OCI-LY3 (cell line): Measurements from ENCODE around the gene MMAA.

Source experiments
- H2AFZ ChIP-seq: fragments of 200-600, 300-600 bp; shearing (Covaris generic); 2 replicates; pipeline ENCODE4 v1.6.0; 2014; ENCODE audit warnings: antibody characterized with exemption, low read depth, low read length
- H3K27ac ChIP-seq: fragments of 200-600, 300-600 bp; sonication (generic); 2 replicates; pipeline ENCODE4 v1.5.1; 2014; ENCODE audit warnings: mild to moderate bottlenecking, low read length, moderate library complexity, mixed read lengths
- H3K27me3 ChIP-seq: fragments of 200-600, 300-600 bp; sonication (generic); 2 replicates; pipeline ENCODE4 v1.6.1; 2014; ENCODE audit warnings: low read depth, low read length, mixed read lengths
- H3K36me3 ChIP-seq: fragments of 200-600, 300-600 bp; sonication (generic); replicated peaks from 2 replicates; pipeline ENCODE3; 2014; ENCODE audit warnings: low read depth, low read length, mixed read lengths
- H3K4me1 ChIP-seq: fragments of 300-600, 200-600 bp; sonication (generic); 2 replicates; pipeline ENCODE4 v1.6.1; 2014; ENCODE audit warnings: low read length, mixed read lengths
- H3K4me2 ChIP-seq: fragments of 200-600, 300-600 bp; sonication (generic); 2 replicates; pipeline ENCODE4 v1.6.1; 2014; ENCODE audit warnings: low read length, mixed read lengths
- H3K4me3 ChIP-seq: fragments of 300-600, 200-600 bp; sonication (generic); 2 replicates; pipeline ENCODE4 v1.5.1; 2014; ENCODE audit warnings: antibody characterized with exemption, mild to moderate bottlenecking, low read length, moderate library complexity
- H3K79me2 ChIP-seq: fragments of 300-600, 200-600 bp; shearing (Covaris generic); 2 replicates; pipeline ENCODE4 v1.6.1; 2014; ENCODE audit warnings: mild to moderate bottlenecking, low read length, mixed read lengths
- H3K9ac ChIP-seq: fragments of 300-600, 200-600 bp; shearing (Covaris generic); 2 replicates; pipeline ENCODE4 v1.6.0; 2014; ENCODE audit warnings: mild to moderate bottlenecking, low read length, moderate library complexity
- H3K9me3 ChIP-seq: fragments of 200-600, 300-600 bp; shearing (Covaris generic); 2 replicates; pipeline ENCODE4 v1.6.1; 2014; ENCODE audit warnings: low read length, mixed read lengths; ENCODE audit not compliant: insufficient read depth
- H4K20me1 ChIP-seq: fragments of 200-600, 300-600 bp; sonication (generic); 2 replicates; pipeline ENCODE4 v1.6.1; 2016; ENCODE audit warnings: low read length, mixed read lengths; ENCODE audit not compliant: insufficient read depth
- CTCF ChIP-seq: fragments of 200-600, 300-600 bp; sonication (generic); IDR thresholded peaks from 2 replicates; pipeline ENCODE4 v1.5.1; 2014; ENCODE audit warnings: antibody characterized with exemption, low read length, low read depth
- EZH2phosphoT487 ChIP-seq: fragments of 200-600 bp; shearing (Covaris generic); IDR thresholded peaks from 2 replicates; pipeline ENCODE4 v1.6.1; 2018; ENCODE audit warnings: antibody characterized with exemption, mixed run types, low read depth

MMAA gene

GRCh38 chr4:145679520-145679919 lies 60.3 kb downstream of the MMAA start:
- no peaks in the 10 kb centered on the region for H3K9me3 ChIP-seq
- no peak overlapping the region for H3K4me3 ChIP-seq
- H3K79me2 ChIP-seq: no peaks in the 10 kb centered on the region
- H3K9ac ChIP-seq: no peak overlapping the region
- no peaks in the 10 kb centered on the region for H4K20me1 ChIP-seq
- H2AFZ ChIP-seq: no peak overlapping the region
- H3K4me1 ChIP-seq: no peaks in the 10 kb centered on the region
- H3K27ac ChIP-seq: no peak overlapping the region
- no peaks in the 10 kb centered on the region for H3K36me3 ChIP-seq
- H3K4me2 ChIP-seq: no peak overlapping the region
- TF ChIP-seq CTCF (no peak), EZH2phosphoT487 (no peak)
- no peaks in the 10 kb centered on the region for H3K27me3 ChIP-seq

- Histone ChIP-seq H3K9ac (no peak within 1 kb of the TSS), H3K79me2 (no peaks in the 10 kb centered on the region), H3K4me3 (no peak within 1 kb of the TSS), H3K4me1 (no peaks in the 10 kb centered on the region), H3K4me2 (no peak within 1 kb of the TSS), H3K27me3 (no peaks in the 10 kb centered on the region), H3K27ac (no peak within 1 kb of the TSS), H2AFZ (no peak within 1 kb of the TSS), H3K9me3 (no peaks in the 10 kb centered on the region), H3K36me3 (no peaks in the 10 kb centered on the region), H4K20me1 (no peaks in the 10 kb centered on the region)
- TF ChIP-seq EZH2phosphoT487: no peak
- no peak for TF ChIP-seq CTCF
Observed at GRCh38 chr4:145679991-145680455, 60.8 kb downstream of the MMAA start, which contains the start of gene C4orf51. Gene C4orf51 (plus strand): TSS chr4:145680146. CDS start chr4:145680204, 58 bp downstream.

DNA sequence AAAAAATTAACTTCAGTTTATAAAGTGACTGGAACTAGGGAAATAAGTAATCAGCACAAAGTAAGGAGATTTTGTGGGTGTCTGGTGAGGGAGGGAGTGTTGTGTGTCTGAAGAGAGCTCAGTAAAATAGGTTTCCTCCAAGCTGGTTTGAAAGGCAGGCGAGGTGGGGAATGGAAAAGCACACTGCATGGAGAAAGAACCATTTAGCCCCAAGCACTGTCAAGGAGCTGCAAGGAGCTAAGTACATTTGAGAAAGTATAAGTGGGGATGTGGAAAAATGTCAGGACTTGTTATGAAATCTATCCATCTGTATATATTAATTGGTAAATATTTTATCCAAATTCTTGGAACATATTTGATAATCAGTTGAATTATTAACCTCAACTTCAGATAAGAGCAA lies 61.7 kb downstream of the MMAA start:
- TF ChIP-seq CTCF: no peak
- Histone ChIP-seq H3K4me1 (no peaks in the 10 kb centered on the region), H3K79me2 (no peaks in the 10 kb centered on the region), H4K20me1 (no peaks in the 10 kb centered on the region), H3K4me2 (no peak overlapping the region), H3K9me3 (no peaks in the 10 kb centered on the region), H3K9ac (no peak overlapping the region), H3K36me3 (no peaks in the 10 kb centered on the region), H3K4me3 (no peak overlapping the region), H3K27ac (no peak overlapping the region), H2AFZ (no peak overlapping the region), H3K27me3 (no peaks in the 10 kb centered on the region)

DNA sequence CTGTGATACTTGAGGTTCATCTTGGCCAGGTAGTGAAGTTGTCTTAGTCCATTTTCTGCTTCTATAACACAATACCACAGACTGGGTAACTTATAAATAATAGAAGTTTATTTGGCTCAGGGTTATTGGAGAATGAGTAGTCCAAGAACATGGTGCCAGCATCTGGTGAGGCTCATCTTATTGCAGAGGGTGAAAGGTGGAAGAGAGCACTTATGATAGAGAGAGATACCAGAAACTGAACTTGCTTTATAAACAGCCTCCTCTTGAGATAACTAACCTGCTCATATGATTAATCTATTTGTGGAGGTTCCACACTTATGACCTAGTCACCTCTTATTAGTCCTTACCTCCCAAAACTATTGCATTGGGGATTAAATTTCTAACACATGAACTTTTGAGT lies 62.3 kb downstream of the MMAA start:
- no peaks in the 10 kb centered on the region for H3K27me3 ChIP-seq
- no peaks in the 10 kb centered on the region for H3K79me2 ChIP-seq
- no peaks in the 10 kb centered on the region for H3K36me3 ChIP-seq
- no peaks in the 10 kb centered on the region for H4K20me1 ChIP-seq
- H3K4me3 ChIP-seq: no peak overlapping the region
- no peak overlapping the region for H3K4me2 ChIP-seq
- no peak overlapping the region for H2AFZ ChIP-seq
- no peaks in the 10 kb centered on the region for H3K9me3 ChIP-seq
- no peaks in the 10 kb centered on the region for H3K4me1 ChIP-seq
- no peak for TF ChIP-seq CTCF
- TF ChIP-seq EZH2phosphoT487: no peak
- H3K9ac ChIP-seq: no peak overlapping the region
- no peak overlapping the region for H3K27ac ChIP-seq
